Measurements from ENCODE around the gene WAC. TPM values are rescaled to one million over a fixed set of nuclear protein-coding genes. Genes with fewer than 3 reads are reported as not detected.

The WAC gene
- total RNA-seq, 1 experiment from 2014 or later: 66.9 TPM

DNA sequence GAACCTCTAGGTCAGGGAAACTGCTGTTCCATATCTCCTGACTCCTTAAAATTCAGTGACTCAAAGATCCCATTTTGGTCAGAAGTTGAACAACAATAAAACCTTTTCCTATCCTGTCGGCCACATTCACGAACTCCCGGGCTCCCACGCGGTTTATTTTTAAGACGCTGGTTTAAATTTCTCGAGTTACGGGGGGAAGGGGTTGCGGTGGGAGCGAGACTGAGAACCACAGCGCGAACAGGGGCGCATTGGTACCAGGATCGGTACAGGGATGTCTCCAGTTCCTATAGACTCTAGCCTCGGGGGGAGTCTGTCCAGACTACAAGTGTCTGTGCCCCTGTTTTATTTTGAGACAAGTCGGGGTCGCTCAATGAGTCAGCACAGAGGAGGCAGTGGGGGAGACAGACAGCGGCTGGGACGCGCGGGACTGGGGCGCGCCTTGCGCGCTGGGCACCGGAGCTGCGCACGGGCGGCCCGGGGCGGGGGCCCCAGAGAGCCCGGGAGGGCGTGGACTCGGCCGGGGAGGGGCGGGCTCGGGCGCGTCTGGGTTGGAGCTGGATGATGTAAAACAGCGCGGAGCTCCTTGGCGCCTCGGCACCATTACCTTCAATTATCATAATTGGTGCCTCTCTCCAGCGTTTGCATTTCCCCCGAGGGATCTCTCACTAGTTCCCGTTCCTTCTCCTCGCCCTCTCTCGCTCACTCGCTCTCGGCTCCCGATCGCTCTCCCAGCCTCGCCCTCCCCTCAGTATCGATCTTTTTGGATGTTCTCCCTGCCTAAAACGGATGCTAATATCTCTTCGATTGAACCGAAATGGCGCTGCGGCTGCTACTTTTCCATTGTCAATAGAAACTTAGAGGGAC lies 135.7 kb downstream of the WAC start:
- no peak for DNase-seq (ENCODE audit: low spot score)

DNA sequence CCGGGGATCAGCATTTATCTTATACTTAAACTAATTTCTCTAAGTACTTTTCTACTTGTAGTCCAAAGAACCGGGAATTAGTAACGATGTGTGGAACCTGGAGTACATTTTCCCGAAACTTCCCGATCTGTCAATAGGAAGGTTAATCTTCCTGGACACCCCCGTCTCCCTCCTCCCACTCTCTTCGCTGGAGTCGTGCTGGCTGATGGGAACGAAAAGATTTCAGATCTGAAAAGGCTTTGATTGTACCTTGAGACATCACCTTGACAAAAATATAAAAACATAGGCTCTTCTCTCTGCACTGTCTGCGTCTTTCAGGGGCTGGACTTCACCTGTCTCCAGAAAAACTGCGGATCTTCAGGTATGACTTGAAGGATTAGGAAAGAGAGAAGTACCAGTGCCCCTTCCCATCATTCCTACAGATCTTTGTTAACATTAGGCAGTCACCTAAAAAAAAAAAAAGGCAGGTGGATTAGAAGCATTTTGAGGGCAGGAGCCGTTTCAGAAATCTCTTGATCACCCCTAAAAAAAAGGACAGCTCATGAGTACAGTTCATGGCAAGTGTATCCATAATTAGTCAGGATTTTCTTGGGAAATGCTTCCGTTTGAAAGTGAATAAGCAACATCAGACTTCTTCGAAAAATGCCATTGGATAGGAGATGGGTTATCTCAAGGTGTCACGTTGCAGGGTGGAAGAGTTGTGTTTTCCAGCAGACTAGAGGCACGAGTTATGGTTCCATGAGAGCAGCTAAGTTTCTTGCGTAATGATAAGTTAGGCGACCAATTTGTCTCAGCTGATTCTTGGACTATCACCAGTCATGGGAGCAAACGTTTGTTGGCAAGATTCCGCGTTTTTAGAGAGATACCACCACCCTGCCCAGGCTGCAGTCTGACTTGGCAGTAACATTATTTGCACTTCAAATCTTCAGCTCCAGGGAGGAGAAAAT lies 136.6 kb downstream of the WAC start:
- DNase-seq (ENCODE audit: low spot score): no peak

Other genes with a start within 250 kb of the WAC start
- 124 and 142 TPM in 2 replicates for gene MPP7, start 230.1 kb upstream of the WAC start, total RNA-seq (2014; rRNA removed; shearing (Covaris generic))
- gene BAMBI, start 144.4 kb downstream of the WAC start, total RNA-seq (2014; rRNA removed; shearing (Covaris generic)): 36.2 and 43.8 TPM in 2 replicates

Measured in A172 (cell line).